Measurements from ENCODE around the gene MYPN. TPM values are rescaled to one million over a fixed set of nuclear protein-coding genes. Genes with fewer than 3 reads are reported as not detected.
A peak's percentile ranks its signal among the peaks of the same experiment; 100 is the strongest.

The MYPN gene
- total RNA-seq, 2 donors from 2014 or later = 0.07 to 0.27 TPM

DNA sequence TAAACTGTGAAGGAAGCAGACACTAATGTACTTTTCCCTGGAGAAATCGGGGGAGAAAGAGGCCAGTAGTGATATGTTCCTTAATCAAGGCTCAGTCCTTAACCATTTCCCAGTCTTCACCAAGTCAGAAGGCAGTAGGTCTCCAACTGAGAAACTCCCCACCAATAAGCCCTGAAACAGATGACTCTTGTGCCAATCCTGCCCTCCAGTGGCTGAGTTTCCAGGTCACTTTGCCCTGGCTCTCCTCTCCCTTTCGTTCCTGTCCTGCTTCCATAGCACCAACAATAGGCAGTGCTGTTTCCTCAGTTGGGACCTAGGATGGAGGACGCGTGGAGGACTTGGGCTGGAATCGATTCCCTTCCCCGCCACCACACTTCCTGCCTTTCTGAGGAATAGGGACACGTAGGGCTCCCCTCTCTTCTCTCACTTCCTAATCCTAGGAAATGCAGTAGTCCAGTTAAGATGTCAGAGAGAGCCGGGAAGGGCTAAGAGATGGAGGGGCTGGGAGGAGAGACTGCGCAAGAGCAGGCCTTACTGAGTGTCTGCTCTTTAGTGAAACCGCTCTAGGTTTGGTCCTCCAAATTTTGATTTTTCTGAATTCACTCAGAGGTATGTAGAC is 99.2 kb downstream of the MYPN start:
- no peaks in the 10 kb centered on the region for H3K4me1 ChIP-seq
- H3K9me3 ChIP-seq = no peaks in the 10 kb centered on the region
- TF ChIP-seq, protein P1, sequence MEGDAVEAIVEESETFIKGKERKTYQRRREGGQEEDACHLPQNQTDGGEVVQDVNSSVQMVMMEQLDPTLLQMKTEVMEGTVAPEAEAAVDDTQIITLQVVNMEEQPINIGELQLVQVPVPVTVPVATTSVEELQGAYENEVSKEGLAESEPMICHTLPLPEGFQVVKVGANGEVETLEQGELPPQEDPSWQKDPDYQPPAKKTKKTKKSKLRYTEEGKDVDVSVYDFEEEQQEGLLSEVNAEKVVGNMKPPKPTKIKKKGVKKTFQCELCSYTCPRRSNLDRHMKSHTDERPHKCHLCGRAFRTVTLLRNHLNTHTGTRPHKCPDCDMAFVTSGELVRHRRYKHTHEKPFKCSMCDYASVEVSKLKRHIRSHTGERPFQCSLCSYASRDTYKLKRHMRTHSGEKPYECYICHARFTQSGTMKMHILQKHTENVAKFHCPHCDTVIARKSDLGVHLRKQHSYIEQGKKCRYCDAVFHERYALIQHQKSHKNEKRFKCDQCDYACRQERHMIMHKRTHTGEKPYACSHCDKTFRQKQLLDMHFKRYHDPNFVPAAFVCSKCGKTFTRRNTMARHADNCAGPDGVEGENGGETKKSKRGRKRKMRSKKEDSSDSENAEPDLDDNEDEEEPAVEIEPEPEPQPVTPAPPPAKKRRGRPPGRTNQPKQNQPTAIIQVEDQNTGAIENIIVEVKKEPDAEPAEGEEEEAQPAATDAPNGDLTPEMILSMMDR (IDR thresholded peaks at IDR 0.05) = peak; percentile 45
- no peaks in the 10 kb centered on the region for H3K27me3 ChIP-seq
- no peak overlapping the region for H3K27ac ChIP-seq
- no peak overlapping the region for H3K4me3 ChIP-seq
- peak; percentile 66 for DNase-seq
- no peaks in the 10 kb centered on the region for H3K36me3 ChIP-seq
- intact Hi-C loops (cut with DNase I) = loop anchor here (5.0 kb wide), 1 partner anchor 351 kb away; no protein-coding TSS in a partner anchor
- H3K9ac ChIP-seq (ENCODE audit: low read depth in 2 of 2, low read length in 2 of 2) = no peak overlapping the region

DNA sequence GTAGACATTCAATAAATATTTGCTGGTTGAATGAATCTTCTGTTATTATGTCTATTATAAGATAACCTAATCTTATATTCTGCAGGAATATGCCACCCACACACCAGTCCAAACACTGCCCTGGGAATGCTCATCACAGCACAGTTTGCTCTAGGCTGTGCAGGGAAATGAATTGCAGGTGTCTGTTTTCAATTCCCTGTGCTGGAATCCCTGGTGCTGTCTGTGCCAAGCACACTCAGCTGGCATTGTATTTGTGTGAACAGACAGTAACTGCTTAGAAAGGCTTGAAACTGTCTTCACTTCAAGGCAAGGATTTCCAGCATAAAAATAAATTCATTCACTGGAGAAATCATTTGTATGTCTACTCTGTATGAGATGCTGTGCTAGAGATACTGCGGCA is 102.4 kb downstream of the MYPN start:
- Histone ChIP-seq H3K9me3 (no peaks in the 10 kb centered on the region), H3K27me3 (no peaks in the 10 kb centered on the region), H3K4me3 (no peak overlapping the region), H3K9ac (ENCODE audit: low read depth in 2 of 2, low read length in 2 of 2) (no peak overlapping the region), H3K27ac (no peak overlapping the region), H3K4me1 (no peaks in the 10 kb centered on the region), H3K36me3 (no peaks in the 10 kb centered on the region)
- TF ChIP-seq, protein P1 (IDR thresholded peaks at IDR 0.05) = no peak
- intact Hi-C loops (cut with DNase I) = loop anchor here (2.0 kb wide), 1 partner anchor 137 kb away; no protein-coding TSS in a partner anchor
- no peak for DNase-seq

DNA sequence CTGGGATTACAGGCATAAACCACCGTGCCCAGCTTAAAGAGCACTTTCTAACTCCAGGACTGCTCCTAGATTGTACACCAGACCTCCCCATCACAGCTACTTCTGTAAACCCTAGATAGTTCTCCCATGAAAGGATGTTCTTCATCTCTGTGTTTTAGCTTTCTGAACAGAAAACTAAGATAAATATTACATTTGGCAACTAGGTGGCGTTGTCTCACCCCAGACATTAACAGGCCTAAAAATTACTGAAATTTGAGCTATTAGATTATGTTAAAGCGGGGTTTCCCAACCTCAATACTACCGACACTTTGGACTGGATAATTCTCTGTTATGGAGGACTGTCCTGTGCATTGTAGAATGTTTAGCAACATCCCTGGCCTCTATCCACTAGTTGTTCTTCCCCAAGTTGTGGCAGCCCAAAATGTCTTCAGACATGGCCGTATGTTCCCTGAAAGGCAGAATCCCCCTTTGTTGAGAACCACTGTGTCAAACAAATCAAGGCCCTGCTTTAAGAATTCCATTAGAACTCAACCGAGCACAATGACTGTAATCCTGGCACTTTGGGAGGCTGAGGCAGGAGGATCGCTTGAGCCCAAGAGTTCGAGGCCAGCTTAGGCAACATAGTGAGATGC is 103.5 kb downstream of the MYPN start:
- Histone ChIP-seq H3K9ac (ENCODE audit: low read depth in 2 of 2, low read length in 2 of 2) (no peak overlapping the region), H3K27ac (no peak overlapping the region), H3K4me3 (no peak overlapping the region), H3K4me1 (no peaks in the 10 kb centered on the region), H3K27me3 (no peaks in the 10 kb centered on the region), H3K9me3 (no peaks in the 10 kb centered on the region), H3K36me3 (no peaks in the 10 kb centered on the region)
- intact Hi-C loops (cut with DNase I) = loop anchor here (2.0 kb wide), 1 partner anchor 136 kb away; no protein-coding TSS in a partner anchor
- DNase-seq = no peak
- TF ChIP-seq, protein P1 (IDR thresholded peaks at IDR 0.05) = peak; percentile 51

DNA sequence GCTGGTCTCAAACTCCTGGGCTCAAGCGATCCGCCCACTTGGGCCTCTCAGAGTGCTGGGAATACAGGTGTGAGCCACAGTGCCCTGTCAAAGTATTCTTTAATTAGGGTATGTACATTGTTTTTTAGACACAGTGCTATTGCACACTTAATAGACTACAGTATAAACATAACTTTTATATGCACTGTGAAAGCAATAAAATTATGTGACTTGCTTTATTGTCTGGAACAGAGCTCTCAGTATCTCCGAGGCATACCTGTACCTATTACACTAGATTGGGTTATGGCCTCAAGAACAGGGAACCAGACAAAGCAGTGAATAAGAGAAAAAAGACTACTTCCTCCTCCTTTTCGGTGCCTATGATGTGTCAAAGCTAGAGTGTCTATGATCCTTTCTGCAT is 109.5 kb downstream of the MYPN start:
- no peaks in the 10 kb centered on the region for H3K36me3 ChIP-seq
- intact Hi-C loops (cut with DNase I) = loop anchor here (5.0 kb wide), 1 partner anchor 84 kb away; no protein-coding TSS in a partner anchor
- H3K4me3 ChIP-seq = no peak overlapping the region
- H3K9ac ChIP-seq (ENCODE audit: low read depth in 2 of 2, low read length in 2 of 2) = no peak overlapping the region
- TF ChIP-seq, protein P1 (IDR thresholded peaks at IDR 0.05) = no peak
- no peak for DNase-seq
- no peaks in the 10 kb centered on the region for H3K4me1 ChIP-seq
- no peaks in the 10 kb centered on the region for H3K27me3 ChIP-seq
- no peaks in the 10 kb centered on the region for H3K9me3 ChIP-seq
- no peak overlapping the region for H3K27ac ChIP-seq

DNA sequence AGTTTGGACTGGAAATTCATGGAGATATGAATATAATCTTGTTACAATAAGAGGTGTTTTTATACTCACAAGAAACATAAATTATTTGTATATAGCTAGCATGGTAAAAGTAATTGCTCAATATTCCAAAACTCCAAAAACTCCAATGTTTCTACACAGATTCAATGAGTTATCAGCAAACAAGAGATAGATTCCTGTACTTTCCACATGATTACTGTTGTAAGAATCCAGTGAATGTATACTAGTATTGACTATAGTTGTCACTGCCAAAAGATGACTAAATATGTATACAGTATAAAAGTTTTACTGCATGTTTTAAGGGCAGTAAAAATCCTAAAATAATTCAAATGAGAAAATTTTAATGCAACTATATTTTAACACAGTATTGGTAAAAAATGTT is 111.9 kb downstream of the MYPN start:
- Histone ChIP-seq H3K27me3 (no peaks in the 10 kb centered on the region), H3K4me1 (no peaks in the 10 kb centered on the region), H3K9ac (ENCODE audit: low read depth in 2 of 2, low read length in 2 of 2) (no peak overlapping the region), H3K36me3 (no peaks in the 10 kb centered on the region), H3K4me3 (no peak overlapping the region), H3K27ac (no peak overlapping the region), H3K9me3 (no peaks in the 10 kb centered on the region)
- TF ChIP-seq, protein P1 (IDR thresholded peaks at IDR 0.05) = no peak
- intact Hi-C loops (cut with DNase I) = no loop called here
- DNase-seq = no peak

Measured in colonic mucosa (tissue), 4 donors.